HepG2 (cell line): Measurements from ENCODE around the gene ABCC1.

Experiments
- CREB1 ChIP-seq, 2 experiments: fragments of 450-650 bp in 1 of 2; IDR thresholded peaks; 2 replicates each; pipeline ENCODE4 v1.6.1; 2016 to 2017; ENCODE audit warnings: control low read depth in 1 of 2, mild to moderate bottlenecking in 1 of 2, missing compliant biosample characterization in 1 of 2, missing genetic modification characterization in 1 of 2
- CREM ChIP-seq, 2 experiments: sonication (generic) in 1 of 2; formaldehyde crosslinking in 1 of 2; IDR thresholded peaks; 2 replicates each; pipeline versions ENCODE4 v1.4.0 to v1.6.1; 2016 to 2020; ENCODE audit warnings: antibody characterized with exemption in 1 of 2, mild to moderate bottlenecking in 1 of 2, missing genetic modification reagents in 1 of 2
- CTCF ChIP-seq: sonication (generic); formaldehyde crosslinking; IDR thresholded peaks from 2 replicates; pipeline ENCODE4 v1.5.0; 2020; ENCODE audit warnings: mild to moderate bottlenecking, missing genetic modification reagents, moderate library complexity
- ELK4 ChIP-seq: sonication (generic); formaldehyde crosslinking; IDR thresholded peaks from 2 replicates; pipeline ENCODE4 v1.9.0; 2021; ENCODE audit warnings: missing genetic modification reagents, borderline replicate concordance
- HNF1B ChIP-seq: sonication (generic); formaldehyde crosslinking; IDR thresholded peaks from 2 replicates; pipeline ENCODE4 v1.5.1; 2020; ENCODE audit warnings: mild to moderate bottlenecking, moderate library complexity, missing genetic modification reagents
- MAX ChIP-seq: IDR thresholded peaks from 2 replicates; pipeline ENCODE4 v1.6.1; 2012; ENCODE audit warnings: inconsistent platforms
- POLR2A ChIP-seq, 2 experiments: IDR thresholded peaks; 2 replicates each; pipeline ENCODE4 v1.6.1; 2011; ENCODE audit warnings: low read depth in 2 of 2, low read length in 2 of 2, mild to moderate bottlenecking in 1 of 2, moderate library complexity in 1 of 2; ENCODE audit not compliant: insufficient read depth in 1 of 2
- POLR2AphosphoS5 ChIP-seq: IDR thresholded peaks from 2 replicates; pipeline ENCODE4 v1.6.1; 2012; ENCODE audit warnings: low read depth, low read length
- RBFOX2 ChIP-seq: fragments of 200-400 bp; formaldehyde crosslinking; IDR thresholded peaks from 2 replicates; pipeline ENCODE4 v1.6.1; 2017; ENCODE audit warnings: low read depth, mild to moderate bottlenecking, low read length
- RFX5 ChIP-seq: IDR thresholded peaks from 2 replicates; pipeline ENCODE4 v1.6.1; 2011; ENCODE audit warnings: low read depth, low read length, improper control_type of control experiment
- ZBTB34 ChIP-seq: sonication (generic); formaldehyde crosslinking; IDR thresholded peaks from 2 replicates; pipeline ENCODE4 v1.8.0; 2022; ENCODE audit warnings: mild to moderate bottlenecking, missing genetic modification reagents

- no peak for TF ChIP-seq MAX
- TF ChIP-seq CTCF (CRISPR knock-in tag), result no peak
- no peak for TF ChIP-seq POLR2AphosphoS5
- no peak for TF ChIP-seq POLR2A (IDR thresholded peaks at IDR 0.05; ENCODE audit: insufficient read depth in 1 of 2, low read depth in 2 of 2, low read length in 2 of 2)
- no peak for TF ChIP-seq RFX5
- no peak for TF ChIP-seq ZBTB34
- TF ChIP-seq CREM (IDR thresholded peaks at IDR 0.05), result no peak
- TF ChIP-seq CREM (CRISPR knock-in tag; IDR thresholded peaks at IDR 0.05), result no peak
- no peak for TF ChIP-seq RBFOX2
- no peak for TF ChIP-seq HNF1B (CRISPR knock-in tag)
- TF ChIP-seq ELK4 (CRISPR knock-in tag), result no peak
- TF ChIP-seq CREB1 (IDR thresholded peaks at IDR 0.05), result no peak
- TF ChIP-seq CREB1 (CRISPR knock-in tag; IDR thresholded peaks at IDR 0.05), result no peak
These were observed 103.5 kb downstream of the ABCC1 start for GRCh38 chr16:16052916-16053315.
